Jurkat, Clone E6-1 (cell line): ENCODE results near the gene RXRB.
"Not testable (repeated sequence)": the region's sequence is repeated elsewhere in the genome, so short reads cannot be mapped to it uniquely, and the experiment has no call there.

Source experiments
- DNase-seq: peaks from one replicate; pipeline ENCODE4 v3.0.0-alpha.2; 2011; ENCODE audit warnings: low read depth, low spot score
- H3K4me3 ChIP-seq: 2 replicates; pipeline ENCODE4 v1.5.1; 2011; ENCODE audit warnings: mild to moderate bottlenecking, low read length, control low read depth, moderate library complexity

Gene RXRB

DNA sequence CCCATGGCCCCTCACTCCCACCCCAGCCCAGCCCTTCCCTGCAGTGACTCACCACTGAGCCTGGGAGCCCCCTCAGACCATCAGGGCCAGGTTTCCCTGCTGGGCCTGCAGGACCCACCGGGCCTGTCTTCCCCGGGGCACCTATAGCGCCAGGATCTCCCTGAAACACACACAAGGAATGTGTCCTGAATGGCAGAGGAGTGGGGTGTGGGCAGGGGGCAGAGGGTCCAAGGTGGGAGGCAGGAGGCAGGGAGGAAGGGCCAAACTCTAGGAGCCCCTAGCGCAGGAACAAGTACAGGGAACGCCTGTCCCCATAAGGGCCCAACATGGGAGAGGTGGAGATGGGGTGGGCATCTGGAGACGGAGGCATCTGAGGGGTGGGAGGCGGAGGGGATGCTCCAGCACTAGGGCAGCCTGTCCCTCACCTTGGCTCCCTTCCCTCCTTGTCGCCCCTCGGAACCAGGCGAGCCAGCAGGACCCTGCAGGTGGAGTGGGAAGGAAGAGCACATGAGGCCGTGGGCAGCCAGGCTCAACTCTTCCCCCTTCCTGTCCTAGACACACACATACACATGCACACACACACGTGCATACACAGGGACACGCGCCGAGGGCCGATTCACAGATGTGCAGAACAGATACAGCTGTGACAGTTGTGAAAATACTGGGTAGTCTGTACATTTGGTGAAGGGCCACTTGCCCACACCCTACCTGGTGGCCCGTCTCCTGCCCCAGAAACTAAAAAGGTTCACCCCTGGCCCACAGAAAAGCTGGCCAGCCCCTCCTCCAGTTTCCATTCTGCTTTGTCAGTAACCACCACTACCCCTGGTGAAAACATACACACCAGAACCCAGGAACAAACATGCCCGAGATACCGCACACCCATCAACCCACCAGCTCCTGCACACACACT, 32.8 kb downstream of the RXRB start:
- DNase-seq: no peak
- H3K4me3 ChIP-seq: no peak overlapping the region

DNA sequence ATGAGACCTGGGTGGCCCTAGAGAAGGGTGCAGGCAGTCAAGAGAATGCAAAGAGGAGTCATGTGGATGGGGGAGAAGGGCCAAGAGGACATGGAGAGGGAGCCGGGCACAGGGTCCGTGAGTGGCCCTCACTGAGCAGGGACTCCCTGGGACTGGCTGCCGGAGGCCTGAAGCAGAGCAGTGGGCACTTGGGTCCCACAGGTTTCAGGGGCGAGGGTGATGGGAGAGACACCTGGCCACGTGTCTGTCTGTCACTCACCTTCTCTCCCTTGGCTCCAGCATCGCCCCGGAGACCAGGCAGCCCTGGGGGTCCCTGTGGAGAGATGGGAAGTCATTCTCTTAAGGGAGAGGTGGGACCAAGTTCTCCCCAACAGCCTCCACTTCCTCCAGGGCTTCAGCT, 33.7 kb downstream of the RXRB start:
- no peak for DNase-seq
- H3K4me3 ChIP-seq: no peak overlapping the region

DNA sequence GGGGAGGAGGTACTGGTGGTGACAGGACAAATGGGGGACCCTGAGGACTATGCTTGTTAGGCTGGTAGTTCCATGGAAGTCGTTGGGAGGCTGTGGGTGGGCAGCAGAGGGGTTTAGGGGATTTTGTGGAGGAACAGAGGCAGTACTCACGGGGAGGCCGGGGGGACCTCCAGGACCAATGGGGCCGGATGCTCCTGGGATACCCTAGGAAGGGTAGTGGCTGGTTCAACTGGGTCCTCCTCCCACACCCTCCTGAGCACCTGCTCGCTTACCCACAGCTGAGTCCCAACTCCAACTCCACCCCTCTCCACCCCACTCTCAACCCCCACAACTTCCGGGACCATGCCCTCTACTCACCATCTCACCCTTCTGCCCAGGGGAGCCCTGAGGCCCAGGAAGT, 34.1 kb downstream of the RXRB start:
- DNase-seq: no peak
- no peak overlapping the region for H3K4me3 ChIP-seq

DNA sequence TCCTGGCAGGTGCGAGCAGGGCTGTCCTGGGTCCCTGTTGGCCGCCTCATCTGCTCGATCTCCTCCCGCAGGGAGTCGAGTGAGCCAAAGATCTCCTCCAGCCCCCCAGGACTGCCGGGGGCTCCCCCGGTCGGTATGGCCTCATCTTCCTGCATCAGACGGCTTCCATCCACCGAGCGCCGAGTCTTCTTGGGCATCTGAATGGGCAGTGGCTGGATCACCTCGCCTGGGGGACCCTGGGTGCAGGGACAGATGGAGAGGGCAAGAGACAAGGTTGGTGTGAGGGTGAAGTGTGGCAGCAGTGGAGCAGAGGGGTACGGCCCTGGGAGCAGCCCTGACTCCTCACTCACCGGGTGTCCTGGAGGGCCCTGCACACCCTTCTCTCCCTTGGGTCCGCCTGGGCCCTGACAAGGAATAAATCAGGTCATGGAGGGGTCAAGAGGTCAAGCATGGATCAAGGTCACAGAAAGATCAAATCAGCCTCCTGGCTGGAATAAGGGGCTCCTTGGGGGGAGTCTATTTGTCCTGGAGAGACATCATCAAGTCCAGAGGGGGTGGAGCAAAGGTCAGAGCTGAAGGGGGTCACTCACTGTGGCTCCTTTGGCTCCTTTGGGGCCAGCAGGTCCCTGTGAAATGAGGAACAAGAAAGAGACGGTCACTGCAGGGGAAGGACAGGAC, 34.7 kb downstream of the RXRB start:
- DNase-seq: no peak

DNA sequence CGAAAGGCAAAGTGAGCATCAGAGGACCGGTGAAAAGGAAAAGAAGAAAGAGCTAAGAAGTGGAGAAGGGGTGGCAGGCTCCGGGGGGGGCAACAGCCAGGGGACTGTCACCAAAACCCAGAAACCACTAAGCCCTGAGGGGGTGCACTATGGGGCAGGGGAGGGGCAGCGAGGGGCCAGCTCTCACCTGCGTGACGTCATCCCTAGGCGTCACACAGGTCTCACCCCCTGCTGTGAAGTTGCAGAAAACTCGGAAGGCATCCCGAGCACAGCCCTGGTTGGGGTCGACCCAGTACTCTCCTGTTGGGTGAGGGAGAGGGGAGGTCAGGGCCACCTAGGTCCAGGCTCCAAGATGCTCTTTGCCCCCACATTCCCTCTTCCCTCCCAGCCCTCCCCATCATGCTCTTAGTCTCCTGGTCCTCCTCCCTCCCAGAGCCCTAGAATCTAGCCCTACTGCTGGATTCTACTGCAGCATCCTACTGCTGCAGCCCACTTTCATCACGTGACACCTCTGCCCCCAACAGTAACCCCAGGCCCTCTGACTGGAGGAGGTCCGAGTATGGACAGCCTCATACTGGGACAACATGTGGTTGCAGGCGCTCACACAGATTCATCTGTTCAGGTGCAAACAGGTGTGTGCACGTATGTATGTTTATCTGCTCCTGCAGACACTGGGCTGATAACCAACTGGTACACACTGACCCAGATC, 35.6 kb downstream of the RXRB start:
- DNase-seq: no peak
- no peak overlapping the region for H3K4me3 ChIP-seq

More for the DNA sequence above, 34.7 kb downstream of the RXRB start:
- H3K4me3 ChIP-seq: no peak overlapping the region

DNA sequence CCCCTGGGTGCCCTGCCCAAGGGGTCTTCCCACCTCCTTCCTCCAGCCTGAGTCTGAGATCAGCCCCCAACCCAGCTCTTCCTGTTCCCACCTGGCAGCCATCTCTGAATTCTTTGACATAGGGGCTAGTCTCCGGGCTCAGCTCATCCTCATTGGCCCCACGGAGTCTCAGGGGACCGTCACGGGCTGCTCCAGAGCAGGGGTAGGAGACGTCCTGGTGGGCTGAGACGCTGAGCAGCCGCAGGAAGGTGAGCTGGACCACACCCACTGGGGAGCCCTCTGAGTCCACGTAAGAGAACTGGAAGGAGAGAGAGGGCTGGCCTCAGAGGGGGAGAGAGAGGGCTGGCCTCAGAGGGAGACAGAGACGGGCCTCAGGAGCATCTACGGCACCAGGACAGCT, 36.3 kb downstream of the RXRB start:
- no peak for DNase-seq
- H3K4me3 ChIP-seq: no peak overlapping the region

DNA sequence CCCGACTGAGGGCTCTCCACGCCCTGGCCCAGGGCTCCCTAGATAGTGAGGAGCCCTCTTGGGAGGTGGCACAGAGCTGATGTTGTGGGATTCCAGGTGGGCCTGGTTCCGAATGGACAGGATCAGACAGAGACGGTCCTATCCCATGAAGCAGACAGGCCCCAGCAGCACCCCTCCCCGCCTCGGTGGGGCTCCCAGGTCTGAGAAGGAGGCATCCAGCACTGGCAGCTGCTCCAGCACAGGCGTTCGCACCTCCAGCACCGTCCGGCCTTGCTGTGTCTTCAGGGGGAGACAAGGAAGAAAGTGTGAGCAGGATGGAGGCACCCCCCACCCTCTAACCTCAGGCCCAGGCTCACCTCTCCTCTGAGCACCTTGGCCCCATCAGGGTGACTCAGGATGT, 36.9 kb downstream of the RXRB start:
- H3K4me3 ChIP-seq: no peak overlapping the region
- no peak for DNase-seq

DNA sequence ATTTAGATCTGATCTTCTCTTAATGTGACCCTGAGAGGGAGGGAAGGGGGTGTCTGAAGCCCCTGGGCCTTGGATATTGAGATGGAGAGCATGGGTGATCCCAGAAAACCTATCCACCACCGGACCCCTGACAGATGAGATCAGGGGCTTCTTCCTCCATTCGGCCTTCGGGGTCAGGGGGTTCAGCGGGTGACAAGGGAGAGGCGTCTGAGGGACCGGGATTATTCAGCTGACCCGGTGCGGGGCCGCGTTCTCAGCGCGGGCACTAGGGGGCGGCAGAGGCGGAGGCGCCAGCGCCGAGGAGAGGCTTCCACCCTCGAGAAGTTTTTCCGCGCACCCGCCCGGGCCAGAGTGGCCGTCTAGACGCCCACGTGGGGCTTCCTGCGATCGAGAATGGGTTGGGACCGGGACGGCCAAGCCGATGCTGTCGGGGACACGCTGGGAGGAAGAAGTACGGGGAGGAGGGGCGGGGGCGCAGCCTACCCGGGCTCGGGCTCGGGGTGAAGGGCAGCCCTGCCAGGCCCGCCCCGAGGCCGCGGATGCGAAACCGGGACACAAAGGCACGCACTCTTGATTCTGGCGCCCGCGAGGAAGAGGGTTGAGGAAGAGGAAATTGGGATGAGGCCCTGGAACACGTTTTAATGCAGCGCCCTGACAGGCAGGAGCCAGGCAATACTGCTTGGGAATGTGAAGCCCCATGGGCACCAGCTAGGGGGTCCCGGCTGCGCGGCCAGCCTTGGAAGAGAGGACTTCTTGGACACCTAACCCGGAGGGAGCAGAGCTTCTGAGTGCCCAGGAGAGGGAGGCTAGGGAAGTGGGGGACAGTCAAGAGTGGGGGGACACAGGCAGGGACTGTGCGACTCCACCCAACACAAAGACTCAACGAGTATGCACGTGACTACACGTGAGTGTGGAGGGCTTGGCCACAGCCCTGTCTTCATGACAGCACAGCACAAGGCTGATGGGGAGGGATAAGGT, 38.8 kb downstream of the RXRB start:
- peak; percentile 36 for DNase-seq
- H3K4me3 ChIP-seq: peak overlapping the region; percentile 57

DNA sequence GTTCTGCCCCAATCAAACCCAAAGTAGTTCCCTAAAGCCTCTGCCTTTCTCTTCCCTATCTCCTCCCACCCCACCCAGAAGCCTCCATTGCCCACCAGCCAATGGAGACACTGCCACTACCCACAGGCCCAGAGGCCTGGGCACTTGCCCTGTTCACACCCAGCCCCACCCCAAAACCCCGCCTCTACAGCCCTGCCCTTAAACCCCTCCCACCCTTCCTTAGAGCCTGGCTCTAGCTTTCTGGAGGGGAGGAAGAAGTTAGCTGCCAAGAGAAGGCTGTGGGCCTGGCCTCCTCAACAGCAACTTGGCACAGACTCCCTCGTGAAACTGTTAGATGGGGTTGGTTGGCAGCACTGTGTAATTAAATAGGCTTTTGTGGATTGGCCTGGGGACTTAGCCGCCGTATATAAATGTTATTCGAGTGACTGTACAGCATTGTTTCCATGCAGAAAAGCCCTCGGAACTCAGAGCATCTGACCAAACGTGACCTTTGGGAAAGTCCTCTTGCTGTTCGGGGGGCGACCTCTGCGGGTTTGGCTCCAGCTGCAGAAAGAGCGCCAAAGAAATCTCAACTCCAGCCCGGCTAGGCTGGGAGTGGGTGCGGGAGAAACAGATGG, 39.6 kb downstream of the RXRB start:
- H3K4me3 ChIP-seq: peak overlapping the region; percentile 57
- peak; percentile 33 for DNase-seq

DNA sequence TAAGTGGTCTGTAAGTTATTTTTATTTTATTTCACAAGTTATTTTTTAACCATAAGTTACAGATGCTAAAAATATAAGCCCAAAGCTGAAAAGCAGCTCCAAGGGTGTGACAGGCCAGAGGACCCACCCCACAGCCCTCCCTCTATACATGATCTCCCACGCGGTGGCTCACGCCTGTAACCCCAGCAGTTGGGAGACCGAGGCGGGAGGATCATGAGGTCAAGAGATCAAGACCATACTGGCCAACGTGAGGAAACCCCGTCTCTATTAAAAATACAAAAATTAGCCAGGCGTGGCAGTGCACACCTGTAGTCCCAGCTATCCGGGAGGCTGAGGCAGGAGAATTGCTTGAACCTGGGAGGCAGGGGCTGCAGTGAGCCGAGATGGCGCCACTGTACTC, 40.4 kb downstream of the RXRB start:
- no peak overlapping the region for H3K4me3 ChIP-seq
- DNase-seq: no peak

DNA sequence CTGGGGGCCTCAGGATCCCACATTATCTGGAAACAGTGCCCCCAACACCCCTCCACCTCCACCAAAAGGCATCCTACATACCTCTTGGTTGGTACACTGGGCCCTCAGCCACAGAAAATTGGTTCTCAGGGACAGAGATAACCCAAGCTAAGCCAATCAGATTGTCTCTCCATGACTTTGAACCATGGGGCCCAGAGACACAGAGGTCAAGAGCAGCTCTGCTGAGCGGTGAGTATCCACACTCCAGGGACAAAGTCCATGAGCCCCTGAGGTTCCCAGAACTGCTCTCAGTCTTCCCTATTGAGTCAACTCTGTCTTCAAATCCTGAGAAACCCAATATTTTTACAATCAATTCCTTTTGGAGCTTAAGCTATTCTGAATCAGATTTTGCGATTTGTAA, 43.5 kb downstream of the RXRB start:
- DNase-seq: no peak
- H3K4me3 ChIP-seq: no peak overlapping the region

DNA sequence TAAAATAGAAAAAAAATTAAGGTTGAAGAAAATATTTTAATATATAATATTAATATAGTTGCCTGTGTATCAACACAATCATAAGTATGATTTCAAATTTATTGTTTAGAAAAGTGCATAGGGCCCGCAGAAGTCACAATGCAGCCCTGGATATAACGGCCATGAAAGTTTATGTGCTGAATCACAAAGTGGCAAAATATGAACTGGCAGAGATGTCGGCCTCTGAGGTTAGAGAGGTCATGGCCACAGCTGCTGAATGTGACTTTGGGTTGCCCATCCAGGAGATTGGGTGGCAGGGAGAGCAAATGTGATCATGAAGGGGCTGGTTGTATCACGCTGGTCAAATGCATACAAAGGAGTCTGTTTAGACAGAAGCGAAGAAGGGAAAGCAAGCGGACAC, 43.9 kb downstream of the RXRB start:
- no peak overlapping the region for H3K4me3 ChIP-seq
- DNase-seq: no peak

DNA sequence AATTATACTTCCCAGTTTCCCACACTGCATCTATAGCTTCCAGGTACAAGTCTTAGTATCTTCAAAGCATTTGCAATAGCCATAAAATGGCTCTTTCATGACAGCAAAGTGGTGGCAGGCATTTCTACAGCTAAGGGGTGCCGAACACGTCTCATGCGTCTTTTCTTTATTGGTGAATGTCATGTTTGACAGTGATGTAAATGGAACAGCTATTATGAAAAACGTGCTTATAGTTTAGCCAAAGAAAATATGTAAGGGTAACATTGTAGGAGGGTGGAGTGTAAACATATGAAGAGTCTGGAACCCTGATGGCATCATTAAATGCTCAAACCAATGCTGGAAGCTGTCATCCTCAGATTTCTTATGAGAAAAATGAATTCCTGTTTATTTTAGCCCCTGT, 46.1 kb downstream of the RXRB start:
- no peak for DNase-seq
- H3K4me3 ChIP-seq: no peak overlapping the region

DNA sequence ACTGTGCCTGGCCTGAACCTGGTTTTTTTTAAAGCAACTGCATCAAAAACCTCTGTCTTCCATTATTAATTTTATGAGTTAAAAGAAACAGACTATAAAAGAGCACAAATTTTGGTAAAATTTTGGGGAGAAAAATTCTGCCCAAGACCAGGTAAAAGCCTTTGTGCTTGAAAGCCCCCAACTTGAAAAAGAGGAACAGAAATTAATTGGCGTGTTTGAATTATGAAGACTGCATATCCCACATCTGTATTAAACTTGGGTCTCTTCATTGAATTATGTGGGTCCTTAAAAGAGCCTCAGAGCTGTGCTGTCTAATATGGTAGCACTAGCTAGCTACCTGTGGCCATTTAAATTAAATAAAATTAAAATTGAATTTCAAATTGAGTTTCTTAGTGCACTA, 49.4 kb downstream of the RXRB start:
- no peak for DNase-seq
- no peak overlapping the region for H3K4me3 ChIP-seq

DNA sequence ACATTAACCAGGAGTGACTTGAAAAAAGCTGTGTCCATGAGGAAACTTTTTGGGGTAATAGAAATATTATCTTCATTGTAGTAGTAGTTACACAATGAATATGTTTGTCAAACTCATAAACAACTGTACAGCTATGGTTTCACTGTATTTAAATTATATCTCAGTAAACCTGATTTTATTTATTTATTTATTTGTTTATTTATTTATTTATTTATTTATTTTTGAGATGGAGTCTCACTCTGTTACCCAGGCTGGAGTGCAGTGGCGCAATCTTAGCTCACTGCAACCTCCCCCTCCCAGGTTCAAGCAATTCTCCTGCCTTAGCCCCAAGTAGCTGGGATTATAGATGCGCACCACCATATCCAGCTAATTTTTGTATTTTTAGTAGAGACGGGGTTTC, 49.9 kb downstream of the RXRB start:
- DNase-seq, H3K4me3 ChIP-seq: not testable (repeated sequence)

DNA sequence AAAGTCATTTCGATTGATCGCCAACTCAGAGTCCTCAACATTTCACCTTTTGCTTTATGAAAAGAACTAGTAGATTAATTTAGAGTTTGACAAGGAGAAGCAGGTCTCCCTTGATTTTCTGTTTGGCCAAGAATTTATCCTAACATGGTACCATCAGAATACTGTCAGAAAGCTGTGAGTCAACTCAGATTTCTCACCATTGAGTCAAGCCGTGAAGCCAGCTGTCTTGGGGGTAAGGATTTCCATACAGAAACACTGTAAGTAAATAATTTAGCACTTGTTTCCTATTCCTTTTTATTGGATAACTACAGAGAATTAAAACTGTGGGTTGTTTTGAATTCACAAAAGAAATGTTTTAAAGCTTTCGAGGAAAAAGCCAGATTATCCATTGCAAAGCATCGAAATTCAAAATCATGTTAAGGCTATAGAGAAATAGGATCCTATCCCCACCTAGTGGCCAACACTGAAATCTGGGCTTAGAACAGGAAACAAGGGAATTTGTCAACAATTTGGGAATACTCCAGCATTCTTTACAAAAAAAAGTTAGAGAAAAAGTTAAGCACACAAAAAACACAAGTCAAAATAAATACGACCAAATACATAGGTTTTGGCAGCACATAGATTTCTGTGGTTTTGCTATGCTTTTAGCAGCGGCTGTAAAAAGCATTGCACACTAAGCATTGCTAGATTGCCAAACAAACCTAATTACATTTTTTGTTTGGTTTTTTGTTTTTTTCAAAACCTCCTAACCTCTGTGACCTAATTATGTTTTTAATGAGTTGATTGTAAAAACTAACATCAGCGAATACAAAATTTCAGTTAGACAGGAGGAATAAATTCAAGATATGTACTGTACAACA, 52.4 kb downstream of the RXRB start:
- H3K4me3 ChIP-seq: no peak overlapping the region
- DNase-seq: peak; percentile 10

DNA sequence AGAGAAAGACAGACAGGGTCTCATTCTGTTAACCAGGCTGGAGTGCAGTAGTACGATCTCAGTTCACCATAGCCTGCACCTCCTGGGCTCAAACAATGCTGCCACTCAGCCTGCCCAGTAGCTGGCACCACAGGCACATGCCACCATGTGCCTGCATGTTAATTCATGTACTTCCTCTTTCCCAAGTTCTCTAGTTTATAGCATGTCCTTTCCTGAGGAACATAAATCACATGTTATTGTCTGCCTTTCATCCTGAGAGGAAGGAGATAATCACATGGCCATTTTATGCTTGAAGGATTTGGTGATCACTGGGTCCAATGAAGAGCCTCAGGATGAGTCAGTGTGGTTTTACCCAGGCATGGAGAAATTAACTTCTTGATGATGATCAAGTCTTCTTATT, 56.1 kb downstream of the RXRB start:
- no peak overlapping the region for H3K4me3 ChIP-seq
- DNase-seq: no peak
